Immature natural killer cell (primary cell): ENCODE data around the gene CLASP2. TPM values are rescaled to one million over a fixed set of nuclear protein-coding genes. Genes with fewer than 3 reads are reported as not detected.

Source experiments
- DNase-seq, 3 donors: peaks; one replicate each; pipeline ENCODE4 v3.0.0; 2022; ENCODE audit warnings: mixed read lengths in 1 of 3
- H3K27ac Mint-ChIP-seq, 6 donors: one replicate each; pipeline ENCODE4 v1.8.0; 2020; ENCODE audit warnings: mixed read lengths in 6 of 6, mild to moderate bottlenecking in 5 of 6, inconsistent platforms in 4 of 6, moderate library complexity in 3 of 6
- H3K27me3 Mint-ChIP-seq, 3 donors: one replicate each; pipeline ENCODE4 v1.8.0; 2020 to 2021; ENCODE audit warnings: low read depth in 3 of 3, mild to moderate bottlenecking in 3 of 3, mixed read lengths in 3 of 3, moderate library complexity in 3 of 3, inconsistent platforms in 1 of 3
- H3K36me3 Mint-ChIP-seq, 3 donors: one replicate each; pipeline ENCODE4 v1.8.0; 2020; ENCODE audit warnings: mixed read lengths in 3 of 3, inconsistent platforms in 2 of 3, mild to moderate bottlenecking in 2 of 3
- H3K4me1 Mint-ChIP-seq, 2 donors: one replicate each; pipeline ENCODE4 v1.8.0; 2020; ENCODE audit warnings: inconsistent platforms in 2 of 2, mild to moderate bottlenecking in 2 of 2, mixed read lengths in 2 of 2, moderate library complexity in 1 of 2
- H3K4me3 Mint-ChIP-seq, 5 donors: one replicate each; pipeline ENCODE4 v1.8.0; 2020; ENCODE audit warnings: mild to moderate bottlenecking in 5 of 5, mixed read lengths in 5 of 5, inconsistent platforms in 3 of 5, moderate library complexity in 3 of 5
- H3K9me3 Mint-ChIP-seq, 6 donors: one replicate each; pipeline ENCODE4 v1.8.0; 2020; ENCODE audit warnings: mild to moderate bottlenecking in 6 of 6, mixed read lengths in 6 of 6, inconsistent platforms in 4 of 6, moderate library complexity in 3 of 6
- polyA plus RNA-seq, 3 donors: library from polyadenylated mRNA; unstranded; fragments of 300-500 nt; fragmentation: Illumina TruSeq; gene quantifications; one replicate each; pipeline ENCODE4 v1.2.3, GENCODE V29; 2021

CLASP2 gene
- polyA plus RNA-seq, 3 donors from 2014 or later: 8.7 to 16.1 (median 11.2) TPM

DNA sequence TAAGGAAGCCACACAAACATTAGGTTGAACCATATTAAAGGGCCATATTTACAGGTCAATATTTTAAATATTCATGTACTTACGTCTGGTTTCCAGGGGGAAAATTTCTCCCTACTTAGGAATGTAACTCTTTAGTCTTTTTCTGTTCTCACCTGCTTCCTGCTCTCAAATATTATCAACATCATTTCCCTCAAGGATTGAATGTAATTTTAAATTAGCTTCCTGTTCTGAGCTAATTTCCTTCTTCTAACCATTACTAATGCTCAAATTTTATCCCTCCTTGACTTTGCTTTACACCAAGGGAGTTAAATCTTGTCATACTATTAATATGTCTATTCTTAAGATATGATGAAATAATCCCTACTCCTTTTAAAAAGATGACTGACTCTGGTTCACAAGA lies 174.5 kb downstream of the CLASP2 start:
- H3K27ac Mint-ChIP-seq: no peak overlapping the region
- H3K9me3 Mint-ChIP-seq: no peaks in the 10 kb centered on the region
- DNase-seq: no peak
- H3K27me3 Mint-ChIP-seq: peaks cover 0 to 1% (median 0%) of the 10 kb centered on the region in 3 donors
- H3K36me3 Mint-ChIP-seq: peaks cover 16 to 29% (median 19%) of the 10 kb centered on the region in 3 donors
- no peaks in the 10 kb centered on the region for H3K4me1 Mint-ChIP-seq
- no peak overlapping the region for H3K4me3 Mint-ChIP-seq

- Mint-ChIP-seq H3K36me3 (peaks cover 15 to 35% (median 26%) of the 10 kb centered on the region in 3 donors), H3K27me3 (peaks cover 0 to 1% (median 0%) of the 10 kb centered on the region in 3 donors), H3K27ac (no peak overlapping the region), H3K9me3 (no peaks in the 10 kb centered on the region), H3K4me1 (no peaks in the 10 kb centered on the region), H3K4me3 (no peak overlapping the region)
- no peak for DNase-seq
These were observed 176.1 kb downstream of the CLASP2 start for GRCh38 chr3:33541918-33542317.

DNA sequence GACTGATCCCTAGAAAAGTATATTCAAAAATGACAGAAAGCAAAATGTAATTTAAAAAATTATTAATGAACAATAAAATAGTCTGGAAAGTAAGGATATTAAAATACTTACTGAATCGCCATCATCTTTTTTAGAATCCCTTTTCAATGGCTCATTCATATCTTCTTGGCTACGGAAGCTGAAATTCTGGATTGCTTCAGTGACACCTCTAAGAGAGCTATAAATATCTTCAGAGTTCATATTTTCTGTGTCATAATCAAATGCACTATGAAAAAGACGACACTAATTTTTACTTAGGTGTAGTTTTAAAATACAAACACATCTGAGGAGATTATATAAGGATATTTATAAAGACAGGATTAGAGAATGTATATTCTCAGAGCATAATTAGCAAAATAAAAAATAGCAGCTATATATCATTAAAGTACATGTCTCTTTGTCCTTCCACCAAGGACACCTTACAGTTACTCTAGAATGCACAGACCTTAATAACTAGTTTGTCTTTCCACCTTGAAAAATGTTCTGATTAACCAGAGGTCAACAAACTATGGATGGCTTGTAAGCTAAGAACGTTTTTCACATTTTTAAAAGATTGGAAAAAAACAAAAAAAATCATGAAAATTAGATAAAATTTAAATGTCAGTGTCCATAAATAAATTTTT lies 179.2 kb downstream of the CLASP2 start:
- peaks cover 0 to 2% (median 1%) of the 10 kb centered on the region in 3 donors for H3K27me3 Mint-ChIP-seq
- no peak for DNase-seq
- no peak overlapping the region for H3K4me3 Mint-ChIP-seq
- H3K36me3 Mint-ChIP-seq: peaks cover 22 to 33% (median 31%) of the 10 kb centered on the region in 3 donors
- H3K9me3 Mint-ChIP-seq: no peaks in the 10 kb centered on the region
- H3K27ac Mint-ChIP-seq: no peak overlapping the region
- no peaks in the 10 kb centered on the region for H3K4me1 Mint-ChIP-seq

- Mint-ChIP-seq H3K36me3 (peaks cover 28 to 41% (median 35%) of the 10 kb centered on the region in 3 donors), H3K4me3 (no peak overlapping the region), H3K9me3 (no peaks in the 10 kb centered on the region), H3K27me3 (peaks cover 0 to 2% (median 0%) of the 10 kb centered on the region in 3 donors), H3K4me1 (no peaks in the 10 kb centered on the region), H3K27ac (peak overlapping the region in 1 of 6 donors; percentile 18)
- no peak for DNase-seq
These were observed 180.9 kb downstream of the CLASP2 start for GRCh38 chr3:33537133-33537532.

- no peak for DNase-seq
- no peaks in the 10 kb centered on the region for H3K4me1 Mint-ChIP-seq
- H3K9me3 Mint-ChIP-seq: peaks cover 11 to 17% (median 13%) of the 10 kb centered on the region in 6 donors
- peaks cover 61 to 78% (median 75%) of the 10 kb centered on the region in 3 donors for H3K36me3 Mint-ChIP-seq
- H3K27ac Mint-ChIP-seq: no peak overlapping the region
- H3K4me3 Mint-ChIP-seq: no peak overlapping the region
- H3K27me3 Mint-ChIP-seq: peaks cover 0 to 1% (median 0%) of the 10 kb centered on the region in 3 donors
These were observed 191.3 kb downstream of the CLASP2 start for GRCh38 chr3:33526787-33527186.

DNA sequence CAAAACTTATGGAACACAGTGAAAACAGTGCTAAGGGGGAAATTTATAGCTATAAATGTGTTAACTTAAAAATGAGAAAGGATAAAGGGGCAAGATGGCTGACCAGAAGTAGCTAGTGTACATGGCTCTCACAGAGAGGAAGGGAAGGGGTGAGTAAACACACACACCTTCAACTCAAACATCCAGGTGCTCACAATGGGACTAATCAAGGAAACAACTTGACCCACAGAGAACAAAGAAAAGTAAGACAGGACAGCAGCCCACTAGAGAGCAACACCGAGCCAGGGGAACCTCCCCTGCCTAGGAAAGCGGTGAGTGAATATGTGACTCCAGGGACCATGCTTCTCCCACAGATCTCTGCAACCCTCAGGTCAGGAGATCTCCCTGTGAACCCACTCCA lies 192.8 kb downstream of the CLASP2 start:
- no peaks in the 10 kb centered on the region for H3K4me1 Mint-ChIP-seq
- H3K9me3 Mint-ChIP-seq: peaks cover 11 to 17% (median 13%) of the 10 kb centered on the region in 6 donors
- no peaks in the 10 kb centered on the region for H3K27me3 Mint-ChIP-seq
- peaks cover 51 to 73% (median 72%) of the 10 kb centered on the region in 3 donors for H3K36me3 Mint-ChIP-seq
- H3K27ac Mint-ChIP-seq: no peak overlapping the region
- DNase-seq: no peak
- no peak overlapping the region for H3K4me3 Mint-ChIP-seq

- Mint-ChIP-seq H3K4me3 (no peak overlapping the region), H3K9me3 (peaks cover 11 to 17% (median 13%) of the 10 kb centered on the region in 6 donors), H3K36me3 (peaks cover 44 to 67% (median 60%) of the 10 kb centered on the region in 3 donors), H3K27me3 (no peaks in the 10 kb centered on the region), H3K27ac (no peak overlapping the region), H3K4me1 (no peaks in the 10 kb centered on the region)
- DNase-seq: no peak
These were observed 194.9 kb downstream of the CLASP2 start for GRCh38 chr3:33523093-33523667.

DNA sequence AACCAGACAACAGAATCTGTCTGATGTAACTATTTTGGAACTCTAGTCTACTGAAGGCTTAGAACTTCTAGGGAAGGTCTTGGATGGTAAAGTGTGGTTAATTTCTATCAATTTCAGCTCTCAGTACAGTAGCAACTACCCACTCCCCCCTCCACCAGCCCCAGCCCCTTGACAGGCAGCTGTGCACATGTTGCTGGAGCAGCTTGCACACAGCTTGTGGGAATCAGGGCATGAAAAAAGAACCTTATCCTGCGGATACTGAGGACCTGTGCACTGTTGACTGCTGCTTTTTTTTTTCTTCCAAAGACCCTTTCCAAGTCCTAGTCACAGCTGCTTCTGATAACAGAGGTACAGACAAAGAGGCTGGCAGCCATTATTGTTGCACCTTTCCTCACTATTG lies 196.3 kb downstream of the CLASP2 start:
- H3K36me3 Mint-ChIP-seq: peaks cover 39 to 67% (median 50%) of the 10 kb centered on the region in 3 donors

DNA sequence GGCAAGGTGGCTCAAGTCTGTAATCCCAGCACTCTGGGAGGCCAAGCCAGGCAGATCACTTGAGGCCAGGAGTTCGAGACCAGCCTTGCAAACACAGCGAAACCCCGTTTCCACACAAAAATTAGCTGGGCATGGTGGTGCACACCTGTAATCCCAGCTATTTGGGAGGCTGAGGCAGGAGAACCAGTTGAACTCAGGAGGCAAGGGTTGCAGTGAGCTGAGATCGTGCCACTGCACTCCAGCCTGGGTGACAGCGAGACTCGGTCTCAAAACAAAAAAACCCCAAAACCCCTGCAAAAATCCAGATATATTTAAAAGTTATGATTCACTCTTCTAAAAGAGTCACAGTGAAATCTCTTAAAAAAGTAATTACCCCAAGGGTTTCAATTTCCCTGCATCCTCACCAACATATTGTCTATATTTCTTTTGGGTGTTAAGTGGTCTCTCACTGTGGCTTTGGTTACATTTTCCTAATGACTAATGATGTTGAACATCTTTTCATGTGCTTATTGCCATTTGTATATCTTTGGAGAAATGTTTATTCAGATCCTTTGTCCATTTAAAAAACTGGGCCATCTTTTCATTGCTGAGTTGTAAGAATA lies 204.7 kb downstream of the CLASP2 start:
- DNase-seq: no peak
- peaks cover 27 to 49% (median 39%) of the 10 kb centered on the region in 3 donors for H3K36me3 Mint-ChIP-seq
- no peaks in the 10 kb centered on the region for H3K4me1 Mint-ChIP-seq
- H3K9me3 Mint-ChIP-seq: no peaks in the 10 kb centered on the region
- H3K27me3 Mint-ChIP-seq: no peaks in the 10 kb centered on the region
- H3K4me3 Mint-ChIP-seq: no peak overlapping the region
- no peak overlapping the region for H3K27ac Mint-ChIP-seq

More for the DNA sequence above, 196.3 kb downstream of the CLASP2 start:
- no peak overlapping the region for H3K4me3 Mint-ChIP-seq
- peaks cover 4 to 9% (median 7%) of the 10 kb centered on the region in 6 donors for H3K9me3 Mint-ChIP-seq
- no peaks in the 10 kb centered on the region for H3K27me3 Mint-ChIP-seq
- H3K4me1 Mint-ChIP-seq: no peaks in the 10 kb centered on the region
- no peak overlapping the region for H3K27ac Mint-ChIP-seq
- no peak for DNase-seq

DNA sequence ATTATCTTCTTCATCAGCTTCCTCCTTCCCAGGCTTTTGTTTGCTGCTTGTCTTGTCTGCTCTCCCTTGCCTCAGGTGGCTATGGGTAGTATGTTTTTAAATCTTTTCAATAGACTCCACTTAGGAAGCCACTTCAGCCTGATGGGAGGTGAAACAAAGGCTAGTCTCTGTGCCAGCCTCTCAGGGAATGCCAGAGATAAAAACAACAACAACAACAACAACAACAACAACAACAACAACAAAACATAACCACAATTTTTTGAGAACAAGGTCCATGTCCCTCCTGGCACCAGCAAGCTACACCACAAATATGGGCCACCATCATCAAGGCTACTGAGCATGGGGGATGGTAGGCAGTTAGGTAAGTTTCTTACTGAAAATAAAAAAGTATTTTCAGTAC lies 213.0 kb downstream of the CLASP2 start:
- H3K9me3 Mint-ChIP-seq: peaks cover 0 to 1% (median 0%) of the 10 kb centered on the region in 6 donors
- H3K27ac Mint-ChIP-seq: no peak overlapping the region
- no peak overlapping the region for H3K4me3 Mint-ChIP-seq
- no peaks in the 10 kb centered on the region for H3K27me3 Mint-ChIP-seq
- DNase-seq: no peak
- H3K4me1 Mint-ChIP-seq: no peaks in the 10 kb centered on the region
- H3K36me3 Mint-ChIP-seq: peaks cover 25 to 57% (median 41%) of the 10 kb centered on the region in 3 donors

GRCh38 chr3:33496449-33496848 lies 221.6 kb downstream of the CLASP2 start:
- peaks cover 0 to 2% (median 0%) of the 10 kb centered on the region in 3 donors for H3K27me3 Mint-ChIP-seq

GRCh38 chr3:33491721-33492120 lies 226.3 kb downstream of the CLASP2 start:
- Mint-ChIP-seq H3K4me1 (no peaks in the 10 kb centered on the region), H3K4me3 (no peak overlapping the region), H3K36me3 (peaks cover 0 to 18% (median 9%) of the 10 kb centered on the region in 3 donors), H3K27me3 (no peaks in the 10 kb centered on the region), H3K27ac (no peak overlapping the region), H3K9me3 (peaks cover 0 to 2% (median 0%) of the 10 kb centered on the region in 6 donors)
- no peak for DNase-seq

More at GRCh38 chr3:33496449-33496848, 221.6 kb downstream of the CLASP2 start:
- no peak for DNase-seq
- Mint-ChIP-seq H3K9me3 (no peaks in the 10 kb centered on the region), H3K4me3 (no peak overlapping the region), H3K27ac (no peak overlapping the region), H3K4me1 (no peaks in the 10 kb centered on the region), H3K36me3 (peaks cover 14 to 25% (median 22%) of the 10 kb centered on the region in 3 donors)

DNA sequence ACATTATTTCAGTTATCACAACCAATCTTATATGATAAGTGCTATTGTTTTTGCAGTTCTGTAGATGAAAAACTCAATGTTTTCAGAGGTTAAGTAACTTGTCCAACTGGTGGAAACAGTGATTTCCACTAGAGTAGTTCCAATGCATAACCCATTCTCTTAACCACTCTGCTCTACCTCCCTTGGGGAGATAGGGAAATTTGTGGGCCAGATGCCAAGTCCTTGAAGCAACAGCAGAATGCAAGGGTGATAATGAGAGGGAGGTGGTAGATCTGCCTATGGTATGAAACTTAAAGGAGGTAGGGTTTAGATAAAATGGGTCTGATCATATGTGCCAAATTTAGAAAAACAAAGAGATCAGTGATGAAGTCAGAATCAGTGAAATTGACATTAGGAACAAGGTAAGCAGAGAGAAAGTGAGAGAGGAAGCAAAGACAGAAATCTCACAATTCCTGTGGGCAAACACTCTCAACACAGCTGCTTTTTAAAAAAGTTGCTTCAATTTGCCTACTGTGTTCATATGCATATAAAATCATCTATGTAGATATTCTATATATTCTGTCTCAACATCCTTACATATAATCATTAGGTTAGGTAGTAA lies 227.3 kb downstream of the CLASP2 start:
- Mint-ChIP-seq H3K27ac (no peak overlapping the region), H3K36me3 (peaks cover 0 to 24% (median 9%) of the 10 kb centered on the region in 3 donors), H3K4me3 (no peak overlapping the region), H3K4me1 (no peaks in the 10 kb centered on the region), H3K9me3 (peaks cover 0 to 2% (median 0%) of the 10 kb centered on the region in 6 donors), H3K27me3 (peaks cover 0 to 1% (median 0%) of the 10 kb centered on the region in 3 donors)
- DNase-seq: no peak

- Mint-ChIP-seq H3K36me3 (peaks cover 4 to 27% (median 9%) of the 10 kb centered on the region in 3 donors), H3K27me3 (peaks cover 0 to 3% (median 0%) of the 10 kb centered on the region in 3 donors), H3K9me3 (peaks cover 0 to 2% (median 0%) of the 10 kb centered on the region in 6 donors), H3K27ac (no peak overlapping the region), H3K4me3 (no peak overlapping the region), H3K4me1 (no peaks in the 10 kb centered on the region)
- no peak for DNase-seq
These were observed 229.4 kb downstream of the CLASP2 start for GRCh38 chr3:33488683-33489082.
